ENCODE measurements around the gene TMCC2.
"Not testable (repeated sequence)": the region's sequence is repeated elsewhere in the genome, so short reads cannot be mapped to it uniquely, and the experiment has no call there.

The TMCC2 gene

GRCh38 chr1:205261946-205262691 lies 34.4 kb downstream of the TMCC2 start:
- DNase-seq = no peak

GRCh38 chr1:205262731-205263171 lies 35.0 kb downstream of the TMCC2 start:
- no peak for DNase-seq

GRCh38 chr1:205263580-205264190 lies 35.9 kb downstream of the TMCC2 start:
- no peak for DNase-seq

- no peak for DNase-seq
These were observed 39.0 kb downstream of the TMCC2 start for GRCh38 chr1:205266611-205267305.

- no peak for DNase-seq
These were observed 39.7 kb downstream of the TMCC2 start for GRCh38 chr1:205267306-205267902.

- DNase-seq = no peak
These were observed 41.3 kb downstream of the TMCC2 start for GRCh38 chr1:205268846-205269680.

GRCh38 chr1:205269711-205270110 lies 42.0 kb downstream of the TMCC2 start:
- no peak for DNase-seq

- DNase-seq = no peak
These were observed 42.5 kb downstream of the TMCC2 start for GRCh38 chr1:205270271-205270670.

GRCh38 chr1:205270764-205271163 lies 43.0 kb downstream of the TMCC2 start:
- peak; percentile 3 for DNase-seq

- no peak for DNase-seq
These were observed 43.5 kb downstream of the TMCC2 start for GRCh38 chr1:205271277-205271676.

- DNase-seq = no peak
These were observed 44.0 kb downstream of the TMCC2 start for GRCh38 chr1:205271745-205272144.

GRCh38 chr1:205272536-205272935 lies 44.8 kb downstream of the TMCC2 start:
- DNase-seq = no peak

GRCh38 chr1:205273551-205273982 lies 45.8 kb downstream of the TMCC2 start:
- peak; percentile 50 for DNase-seq

- no peak for DNase-seq
These were observed 46.4 kb downstream of the TMCC2 start for GRCh38 chr1:205274041-205274691.

- DNase-seq = no peak
These were observed 47.4 kb downstream of the TMCC2 start for GRCh38 chr1:205275133-205275532.

GRCh38 chr1:205275916-205276688 lies 48.4 kb downstream of the TMCC2 start:
- no peak for DNase-seq

GRCh38 chr1:205276689-205277065 lies 48.9 kb downstream of the TMCC2 start:
- DNase-seq = no peak

- no peak for DNase-seq
These were observed 52.2 kb downstream of the TMCC2 start for GRCh38 chr1:205279986-205280385.

GRCh38 chr1:205280666-205281395 lies 53.1 kb downstream of the TMCC2 start:
- DNase-seq = not testable (repeated sequence)
